Measurements from ENCODE around the gene CLIC3.

GRCh38 chr9:137014166-137014565 is 17.8 kb upstream of the CLIC3 start:
- TF ChIP-seq, protein P1, sequence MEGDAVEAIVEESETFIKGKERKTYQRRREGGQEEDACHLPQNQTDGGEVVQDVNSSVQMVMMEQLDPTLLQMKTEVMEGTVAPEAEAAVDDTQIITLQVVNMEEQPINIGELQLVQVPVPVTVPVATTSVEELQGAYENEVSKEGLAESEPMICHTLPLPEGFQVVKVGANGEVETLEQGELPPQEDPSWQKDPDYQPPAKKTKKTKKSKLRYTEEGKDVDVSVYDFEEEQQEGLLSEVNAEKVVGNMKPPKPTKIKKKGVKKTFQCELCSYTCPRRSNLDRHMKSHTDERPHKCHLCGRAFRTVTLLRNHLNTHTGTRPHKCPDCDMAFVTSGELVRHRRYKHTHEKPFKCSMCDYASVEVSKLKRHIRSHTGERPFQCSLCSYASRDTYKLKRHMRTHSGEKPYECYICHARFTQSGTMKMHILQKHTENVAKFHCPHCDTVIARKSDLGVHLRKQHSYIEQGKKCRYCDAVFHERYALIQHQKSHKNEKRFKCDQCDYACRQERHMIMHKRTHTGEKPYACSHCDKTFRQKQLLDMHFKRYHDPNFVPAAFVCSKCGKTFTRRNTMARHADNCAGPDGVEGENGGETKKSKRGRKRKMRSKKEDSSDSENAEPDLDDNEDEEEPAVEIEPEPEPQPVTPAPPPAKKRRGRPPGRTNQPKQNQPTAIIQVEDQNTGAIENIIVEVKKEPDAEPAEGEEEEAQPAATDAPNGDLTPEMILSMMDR (IDR thresholded peaks at IDR 0.05; ENCODE audit: low read length) = no peak
- TF ChIP-seq EZH2 (optimal IDR thresholded peaks at IDR 0.05; ENCODE audit: low read depth, low read length) = no peak
